Measurements from ENCODE around the gene TTLL11. TPM values are rescaled to one million over a fixed set of nuclear protein-coding genes. Genes with fewer than 3 reads are reported as not detected.

The TTLL11 gene
- total and polyA plus RNA-seq, 2 experiments from 2014 or later = 0.57 to 1.4 TPM

DNA sequence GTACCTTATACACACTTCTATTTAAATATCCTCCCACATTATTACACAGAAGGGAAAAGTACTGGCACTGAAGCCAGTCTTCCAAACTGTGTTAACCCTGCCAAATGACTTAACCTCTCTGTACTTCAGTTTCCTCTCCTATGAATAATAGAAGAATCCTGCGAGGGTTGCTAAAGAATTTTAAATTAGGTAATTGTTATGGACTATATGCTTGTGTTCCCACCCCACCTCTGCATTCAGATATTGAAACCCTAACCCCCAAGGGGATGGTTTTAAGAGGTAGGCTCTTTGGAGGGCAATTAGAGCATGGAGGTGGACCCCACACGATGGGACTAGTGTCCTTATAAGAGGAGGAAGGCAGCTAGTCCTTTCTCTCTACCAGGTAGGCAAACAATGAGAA lies 72.7 kb downstream of the TTLL11 start:
- Mint-ChIP-seq H3K9me3 (peaks cover 6% of the 10 kb centered on the region; the same call in 2 of the 3 replicates), H3K27me3 (ENCODE audit: insufficient read depth, low read depth, poor library complexity) (peaks cover 18% of the 10 kb centered on the region), H3K27ac (no peak overlapping the region), H3K4me1 (peaks cover 36% of the 10 kb centered on the region), H3K36me3 (ENCODE audit: low read depth) (0 out of 3 replicates have a peak, but pooled peaks cover 4% of the 10 kb centered on the region), H3K4me3 (no peak overlapping the region; the same call in 1 of the 3 replicates)
- Histone ChIP-seq H3K36me3 (ENCODE audit: insufficient read depth) (no peaks in the 10 kb centered on the region; the same call in 1 of the 2 replicates), H3K4me2 (peak overlapping the region; percentile 64), H3K79me2 (replicated peaks; ENCODE audit: insufficient read depth) (no peaks in the 10 kb centered on the region), H3K27me3 (ENCODE audit: insufficient read depth) (no peaks in the 10 kb centered on the region), H3K4me3 (peak overlapping the region; percentile 41), H3F3A (replicated peaks; ENCODE audit: low read depth) (no peaks in the 10 kb centered on the region), H3K4me1 (ENCODE audit: insufficient read depth) (peaks cover 47% of the 10 kb centered on the region), H3K27ac (ENCODE audit: low read depth) (no peak overlapping the region), H3K9me2 (ENCODE audit: insufficient read depth) (no peaks in the 10 kb centered on the region), H2AFZ (no peak overlapping the region), H4K20me1 (replicated peaks; ENCODE audit: insufficient read depth) (no peaks in the 10 kb centered on the region)
- DNase-seq (ENCODE audit: low spot score) (no peak), ATAC-seq (peak; percentile 51)
- TF ChIP-seq STAT1 (IDR thresholded peaks at IDR 0.05; ENCODE audit: unreplicated experiment) (no peak), NANOG (IDR thresholded peaks at IDR 0.05; ENCODE audit: borderline replicate concordance) (peak; percentile 45; the same call in 1 of the 2 replicates)

- no peak overlapping the region for H3K4me3 Mint-ChIP-seq
- Histone ChIP-seq H3K36me3 (ENCODE audit: insufficient read depth) (no peaks in the 10 kb centered on the region), H3K4me3 (no peak overlapping the region), H3K27me3 (ENCODE audit: insufficient read depth) (no peaks in the 10 kb centered on the region), H3K79me2 (replicated peaks; ENCODE audit: insufficient read depth) (no peaks in the 10 kb centered on the region), H4K20me1 (replicated peaks; ENCODE audit: insufficient read depth) (no peaks in the 10 kb centered on the region), H3F3A (replicated peaks; ENCODE audit: low read depth) (no peaks in the 10 kb centered on the region), H3K27ac (ENCODE audit: low read depth) (no peak overlapping the region), H3K4me2 (peak overlapping the region; percentile 29), H2AFZ (no peak overlapping the region), H3K4me1 (ENCODE audit: insufficient read depth) (peaks cover 47% of the 10 kb centered on the region), H3K9me2 (ENCODE audit: insufficient read depth) (no peaks in the 10 kb centered on the region)
- peak; percentile 27; the same call in 2 of the 3 replicates for ATAC-seq
- no peaks in the 10 kb centered on the region; the same call in 2 of the 3 replicates for H3K9me3 Mint-ChIP-seq
- H3K36me3 Mint-ChIP-seq (ENCODE audit: low read depth) = no peaks in the 10 kb centered on the region
- peaks cover 17% of the 10 kb centered on the region for H3K27me3 Mint-ChIP-seq (ENCODE audit: insufficient read depth, low read depth, poor library complexity)
- no peak overlapping the region for H3K27ac Mint-ChIP-seq
- H3K4me1 Mint-ChIP-seq = peaks cover 41% of the 10 kb centered on the region
- peak; percentile 41 for DNase-seq (ENCODE audit: low spot score)
- TF ChIP-seq CTCF (conservative IDR thresholded peaks at IDR 0.05; ENCODE audit: low read depth in 2 of 2) (peak; percentile 47 to 58), CREB1 (CRISPR knock-in tag; IDR thresholded peaks at IDR 0.05; ENCODE audit: low read depth) (no peak)
These were observed 76.4 kb downstream of the TTLL11 start for GRCh38 chr9:122016744-122017143.

- Histone ChIP-seq H3F3A (replicated peaks; ENCODE audit: low read depth) (no peaks in the 10 kb centered on the region), H3K79me2 (replicated peaks; ENCODE audit: insufficient read depth) (no peaks in the 10 kb centered on the region), H3K9me2 (ENCODE audit: insufficient read depth) (no peaks in the 10 kb centered on the region), H3K4me1 (ENCODE audit: insufficient read depth) (peaks cover 42% of the 10 kb centered on the region), H3K4me2 (peak overlapping the region; percentile 23; the same call in 1 of the 2 replicates), H3K36me3 (ENCODE audit: insufficient read depth) (no peaks in the 10 kb centered on the region), H3K27me3 (ENCODE audit: insufficient read depth) (no peaks in the 10 kb centered on the region), H4K20me1 (replicated peaks; ENCODE audit: insufficient read depth) (no peaks in the 10 kb centered on the region), H3K27ac (ENCODE audit: low read depth) (no peak overlapping the region), H2AFZ (no peak overlapping the region), H3K4me3 (no peak overlapping the region)
- TF ChIP-seq ZNF331 (CRISPR knock-in tag; IDR thresholded peaks at IDR 0.05; ENCODE audit: low read depth) (no peak), CREB1 (CRISPR knock-in tag; IDR thresholded peaks at IDR 0.05; ENCODE audit: low read depth) (no peak), STAT1 (IDR thresholded peaks at IDR 0.05; ENCODE audit: unreplicated experiment) (no peak), EZH2 (IDR thresholded peaks at IDR 0.05; ENCODE audit: low read depth, unreplicated experiment) (no peak), NANOG (IDR thresholded peaks at IDR 0.05; ENCODE audit: borderline replicate concordance) (no peak)
- TF ChIP-seq, protein P1, sequence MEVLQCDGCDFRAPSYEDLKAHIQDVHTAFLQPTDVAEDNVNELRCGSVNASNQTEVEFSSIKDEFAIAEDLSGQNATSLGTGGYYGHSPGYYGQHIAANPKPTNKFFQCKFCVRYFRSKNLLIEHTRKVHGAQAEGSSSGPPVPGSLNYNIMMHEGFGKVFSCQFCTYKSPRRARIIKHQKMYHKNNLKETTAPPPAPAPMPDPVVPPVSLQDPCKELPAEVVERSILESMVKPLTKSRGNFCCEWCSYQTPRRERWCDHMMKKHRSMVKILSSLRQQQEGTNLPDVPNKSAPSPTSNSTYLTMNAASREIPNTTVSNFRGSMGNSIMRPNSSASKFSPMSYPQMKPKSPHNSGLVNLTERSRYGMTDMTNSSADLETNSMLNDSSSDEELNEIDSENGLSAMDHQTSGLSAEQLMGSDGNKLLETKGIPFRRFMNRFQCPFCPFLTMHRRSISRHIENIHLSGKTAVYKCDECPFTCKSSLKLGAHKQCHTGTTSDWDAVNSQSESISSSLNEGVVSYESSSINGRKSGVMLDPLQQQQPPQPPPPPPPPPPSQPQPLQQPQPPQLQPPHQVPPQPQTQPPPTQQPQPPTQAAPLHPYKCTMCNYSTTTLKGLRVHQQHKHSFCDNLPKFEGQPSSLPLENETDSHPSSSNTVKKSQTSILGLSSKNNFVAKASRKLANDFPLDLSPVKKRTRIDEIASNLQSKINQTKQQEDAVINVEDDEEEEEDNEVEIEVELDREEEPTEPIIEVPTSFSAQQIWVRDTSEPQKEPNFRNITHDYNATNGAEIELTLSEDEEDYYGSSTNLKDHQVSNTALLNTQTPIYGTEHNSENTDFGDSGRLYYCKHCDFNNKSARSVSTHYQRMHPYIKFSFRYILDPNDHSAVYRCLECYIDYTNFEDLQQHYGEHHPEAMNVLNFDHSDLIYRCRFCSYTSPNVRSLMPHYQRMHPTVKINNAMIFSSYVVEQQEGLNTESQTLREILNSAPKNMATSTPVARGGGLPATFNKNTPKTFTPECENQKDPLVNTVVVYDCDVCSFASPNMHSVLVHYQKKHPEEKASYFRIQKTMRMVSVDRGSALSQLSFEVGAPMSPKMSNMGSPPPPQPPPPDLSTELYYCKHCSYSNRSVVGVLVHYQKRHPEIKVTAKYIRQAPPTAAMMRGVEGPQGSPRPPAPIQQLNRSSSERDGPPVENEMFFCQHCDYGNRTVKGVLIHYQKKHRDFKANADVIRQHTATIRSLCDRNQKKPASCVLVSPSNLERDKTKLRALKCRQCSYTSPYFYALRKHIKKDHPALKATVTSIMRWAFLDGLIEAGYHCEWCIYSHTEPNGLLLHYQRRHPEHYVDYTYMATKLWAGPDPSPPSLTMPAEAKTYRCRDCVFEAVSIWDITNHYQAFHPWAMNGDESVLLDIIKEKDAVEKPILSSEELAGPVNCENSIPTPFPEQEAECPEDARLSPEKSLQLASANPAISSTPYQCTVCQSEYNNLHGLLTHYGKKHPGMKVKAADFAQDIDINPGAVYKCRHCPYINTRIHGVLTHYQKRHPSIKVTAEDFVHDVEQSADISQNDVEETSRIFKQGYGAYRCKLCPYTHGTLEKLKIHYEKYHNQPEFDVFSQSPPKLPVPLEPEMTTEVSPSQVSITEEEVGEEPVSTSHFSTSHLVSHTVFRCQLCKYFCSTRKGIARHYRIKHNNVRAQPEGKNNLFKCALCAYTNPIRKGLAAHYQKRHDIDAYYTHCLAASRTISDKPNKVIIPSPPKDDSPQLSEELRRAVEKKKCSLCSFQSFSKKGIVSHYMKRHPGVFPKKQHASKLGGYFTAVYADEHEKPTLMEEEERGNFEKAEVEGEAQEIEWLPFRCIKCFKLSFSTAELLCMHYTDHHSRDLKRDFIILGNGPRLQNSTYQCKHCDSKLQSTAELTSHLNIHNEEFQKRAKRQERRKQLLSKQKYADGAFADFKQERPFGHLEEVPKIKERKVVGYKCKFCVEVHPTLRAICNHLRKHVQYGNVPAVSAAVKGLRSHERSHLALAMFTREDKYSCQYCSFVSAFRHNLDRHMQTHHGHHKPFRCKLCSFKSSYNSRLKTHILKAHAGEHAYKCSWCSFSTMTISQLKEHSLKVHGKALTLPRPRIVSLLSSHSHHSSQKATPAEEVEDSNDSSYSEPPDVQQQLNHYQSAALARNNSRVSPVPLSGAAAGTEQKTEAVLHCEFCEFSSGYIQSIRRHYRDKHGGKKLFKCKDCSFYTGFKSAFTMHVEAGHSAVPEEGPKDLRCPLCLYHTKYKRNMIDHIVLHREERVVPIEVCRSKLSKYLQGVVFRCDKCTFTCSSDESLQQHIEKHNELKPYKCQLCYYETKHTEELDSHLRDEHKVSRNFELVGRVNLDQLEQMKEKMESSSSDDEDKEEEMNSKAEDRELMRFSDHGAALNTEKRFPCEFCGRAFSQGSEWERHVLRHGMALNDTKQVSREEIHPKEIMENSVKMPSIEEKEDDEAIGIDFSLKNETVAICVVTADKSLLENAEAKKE (CRISPR knock-in tag; IDR thresholded peaks at IDR 0.05) = no peak
- Mint-ChIP-seq H3K36me3 (ENCODE audit: low read depth) (no peaks in the 10 kb centered on the region), H3K4me3 (no peak overlapping the region), H3K27ac (no peak overlapping the region), H3K4me1 (peaks cover 36% of the 10 kb centered on the region), H3K27me3 (ENCODE audit: insufficient read depth, low read depth, poor library complexity) (peaks cover 15% of the 10 kb centered on the region), H3K9me3 (no peaks in the 10 kb centered on the region; the same call in 2 of the 3 replicates)
- no peak for ATAC-seq
- DNase-seq (ENCODE audit: low spot score) = no peak
These were observed 76.8 kb downstream of the TTLL11 start for GRCh38 chr9:122016309-122016708.
